K562 (cell line): ENCODE results near the gene SORCS1. TPM values are rescaled to one million over a fixed set of nuclear protein-coding genes. Genes with fewer than 3 reads are reported as not detected.

Experiments used
- ATAC-seq: fragments of 200-7000 bp; cut with Tn5 transposase; 3 replicates; pipeline ENCODE4 v1.9.1; 2020; ENCODE audit warnings: moderate library complexity
- BruUV-seq: library from RNA; stranded (reverse); fragments of 400-500 nt; replicated peaks from 2 replicates; lab custom pipeline; 2021; lab: Mats Ljungman, UMichigan
- CTCF ChIA-PET: fragments of 300-600 bp; formaldehyde crosslinking; extraction: SDS; loops from one replicate; lab custom pipeline; 2021; ENCODE audit warnings: low intra/inter-chr PET ratio; lab: Yijun Ruan, JAX
- POLR2A ChIA-PET: fragments of 300-600, 350-650 bp; sonication (Branson Sonifier 250); formaldehyde crosslinking; extraction: SDS; loops from one replicate; lab custom pipeline; 2021; ENCODE audit warnings: antibody characterized with exemption, inconsistent platforms; lab: Yijun Ruan, JAX
- DNase-seq, 4 experiments: peaks; one replicate each; pipeline versions ENCODE4 v3.0.0 to v3.0.0-alpha.2; 2011 to 2018; ENCODE audit warnings: low spot score in 3 of 4, mixed read lengths in 3 of 4; ENCODE audit errors: extremely low read depth in 1 of 4
- FAIRE-seq: peaks from 2 replicates; lab custom pipeline; 2011; peaks lifted over from hg19 to GRCh38; lab: Jason Lieb, UNC
- H2AFZ ChIP-seq: 2 replicates; pipeline ENCODE4 v1.6.0; 2011; ENCODE audit warnings: low read depth, low read length, control low read depth, inconsistent platforms
- H3K27ac ChIP-seq: fragments of 200-600 bp; 3 replicates; pipeline ENCODE4 v1.8.0; 2011; ENCODE audit warnings: low read depth, mild to moderate bottlenecking, control low read depth, inconsistent platforms, low read length, moderate library complexity, mixed read lengths; ENCODE audit errors: extremely low read depth
- H3K27me3 ChIP-seq, 2 experiments: fragments of 300-600 bp in 1 of 2; 2 replicates in 1 of 2; 3 replicates in 1 of 2; pipeline versions ENCODE4 v1.6.0 to v1.8.0; 2011; ENCODE audit warnings: inconsistent platforms in 2 of 2, low read length in 2 of 2, mild to moderate bottlenecking in 1 of 2, mixed read lengths in 1 of 2, moderate library complexity in 1 of 2; ENCODE audit not compliant: control insufficient read depth in 2 of 2, insufficient read depth in 2 of 2
- H3K36me3 ChIP-seq: fragments of 300-600 bp; 3 replicates; pipeline ENCODE4 v1.8.0; 2011; ENCODE audit warnings: mild to moderate bottlenecking, low read length, inconsistent platforms; ENCODE audit not compliant: control insufficient read depth, insufficient read depth
- H3K4me1 ChIP-seq, 2 experiments: fragments of 200-600 bp in 1 of 2; replicated peaks in 1 of 2; 2 replicates in 1 of 2; 3 replicates in 1 of 2; pipeline versions ENCODE4 v1.5.1 to v1.8.0; 2011; ENCODE audit warnings: inconsistent platforms in 2 of 2, low read length in 2 of 2, mild to moderate bottlenecking in 1 of 2, mixed read lengths in 1 of 2, moderate library complexity in 1 of 2; ENCODE audit not compliant: control insufficient read depth in 2 of 2, insufficient read depth in 2 of 2
- H3K4me2 ChIP-seq: 2 replicates; pipeline ENCODE4 v1.6.1; 2011; ENCODE audit warnings: low read length, control low read depth, inconsistent platforms, mixed read lengths; ENCODE audit not compliant: insufficient read depth
- H3K4me3 ChIP-seq: fragments of 200-600 bp; sonication (generic), shearing (Covaris generic); 2 replicates; pipeline ENCODE4 v1.5.1; 2016; ENCODE audit warnings: control low read depth, inconsistent platforms
- H3K79me2 ChIP-seq: fragments of 200-600 bp; 3 replicates; pipeline ENCODE4 v1.8.0; 2011; ENCODE audit warnings: low read length, inconsistent platforms; ENCODE audit not compliant: control insufficient read depth, insufficient read depth
- H3K9ac ChIP-seq, 2 experiments: 2 replicates each; pipeline versions ENCODE4 v1.6.0 to v1.6.1; 2011; ENCODE audit warnings: low read depth in 2 of 2, low read length in 2 of 2, control low read depth in 1 of 2, inconsistent platforms in 1 of 2, mild to moderate bottlenecking in 1 of 2, mixed read lengths in 1 of 2; ENCODE audit not compliant: insufficient read depth in 1 of 2
- H3K9me1 ChIP-seq: one replicate; pipeline ENCODE4 v1.6.0; 2011; ENCODE audit warnings: inconsistent platforms, mild to moderate bottlenecking, low read length, moderate library complexity; ENCODE audit not compliant: control insufficient read depth, insufficient read depth
- H3K9me3 ChIP-seq: replicated peaks from 2 replicates; pipeline ENCODE4 v1.5.1; 2011; ENCODE audit warnings: low read depth, low read length, inconsistent platforms; ENCODE audit not compliant: control insufficient read depth, insufficient read depth
- H4K20me1 ChIP-seq: replicated peaks from 2 replicates; pipeline ENCODE4 v1.6.1; 2011; ENCODE audit warnings: low read length, inconsistent platforms, mixed read lengths; ENCODE audit not compliant: control insufficient read depth, insufficient read depth
- HNRNPK ChIP-seq: fragments of 200-400 bp; formaldehyde crosslinking; IDR thresholded peaks from one replicate; pipeline ENCODE4 v1.6.1; 2018; ENCODE audit warnings: mild to moderate bottlenecking, low read depth, low read length; ENCODE audit not compliant: poor library complexity, severe bottlenecking
- ZBTB33 ChIP-seq: sonication (generic); formaldehyde crosslinking; IDR thresholded peaks from 2 replicates; pipeline ENCODE4 v1.8.1; 2023; ENCODE audit warnings: mild to moderate bottlenecking, missing genetic modification reagents
- ZNF175 ChIP-seq: fragments of 200-800 bp; sonication (Bioruptor generic); IDR thresholded peaks from 2 replicates; pipeline ENCODE4 v1.6.1; 2016; ENCODE audit warnings: low read depth, mild to moderate bottlenecking, missing genetic modification characterization, missing compliant biosample characterization
- ZNF3 ChIP-seq: fragments of 250-450 bp; sonication (Bioruptor Pico); IDR thresholded peaks from 2 replicates; pipeline ENCODE4 v1.5.0; 2021; ENCODE audit warnings: mild to moderate bottlenecking, moderate library complexity
- ZNF740 ChIP-seq, 3 experiments: fragments of 200-800 bp in 1 of 3; sonication (Bioruptor generic) in 1 of 3; sonication (generic) in 1 of 3; formaldehyde crosslinking in 1 of 3; IDR thresholded peaks; 2 replicates each; pipeline versions ENCODE4 v1.6.1 to v1.8.0; 2016 to 2022; ENCODE audit warnings: mild to moderate bottlenecking in 2 of 3, missing compliant biosample characterization in 2 of 3, missing genetic modification characterization in 2 of 3, missing genetic modification reagents in 1 of 3
- WGBS: fragments of 100-300 bp; shearing (Covaris generic); methylation state at CpG from one replicate; pipeline ENCODE4 v1.1.6; 2016; ENCODE audit warnings: low coverage, mixed read lengths; ENCODE audit not compliant: insufficient coverage; ENCODE audit errors: missing lambda C conversion rate; 5-methylcytosine and 5-hydroxymethylcytosine counted together
- in situ Hi-C: fragments of 300-500 bp; cut with MboI; formaldehyde crosslinking; loops from 4 replicates; pipeline ENCODE4 v1.15.0; 2018; ENCODE audit warnings: inconsistent platforms, mixed read lengths
- intact Hi-C: fragments of 100-400 bp; cut with micrococcal nuclease; formaldehyde crosslinking; loops from 2 replicates; pipeline ENCODE4 v1.14.2; 2022
- polyA plus RNA-seq, 8 experiments: library from polyadenylated mRNA; depleted of rRNA in 4 of 8; stranded (reverse) in 5 of 8; unstranded in 3 of 8; fragments of >200 nt; fragmentation: Nextera tagmentation in 2 of 8; fragmentation: Illumina TruSeq in 1 of 8; extraction: Ambion mirVana in 2 of 8; extraction: Trizol in 1 of 8; gene quantifications; 2 replicates each; pipeline versions ENCODE4 v1.2.1 to v1.2.3, GENCODE V29; 2011 to 2014; ENCODE audit warnings: inconsistent platforms in 1 of 8, missing spikeins in 1 of 8
- total RNA-seq, 7 experiments: library from RNA; depleted of rRNA in 6 of 7; stranded (reverse); fragments of >200 nt in 6 of 7; fragmentation: Illumina TruSeq in 2 of 7; extraction: Trizol in 2 of 7; gene quantifications; 2 replicates each; pipeline versions ENCODE4 v1.2.1 to v1.2.3, GENCODE V29; 2011 to 2021; ENCODE audit warnings: low replicate concordance in 1 of 7
- TF ChIP-seq, protein P1 (sequence below): fragments of 450-650 bp; IDR thresholded peaks from 2 replicates; pipeline ENCODE4 v1.6.1; 2017; ENCODE audit warnings: antibody characterized with exemption, mild to moderate bottlenecking
- TF ChIP-seq, protein P2 (sequence below): fragments of 250-450 bp; sonication (Bioruptor Pico); IDR thresholded peaks from 2 replicates; pipeline ENCODE4 v1.5.0; 2022; ENCODE audit warnings: mild to moderate bottlenecking
- TF ChIP-seq, protein P3 (sequence below): fragments of 450-650 bp; IDR thresholded peaks from 2 replicates; pipeline ENCODE4 v1.6.1; 2016; ENCODE audit warnings: antibody characterized with exemption

Gene SORCS1
- total and polyA plus RNA-seq, 9 of the 15 experiments (the other 6 are each of a cell fraction or from before 2014, with no cell fraction given), result 1.5 to 3.9 (median 2.7) TPM

DNA sequence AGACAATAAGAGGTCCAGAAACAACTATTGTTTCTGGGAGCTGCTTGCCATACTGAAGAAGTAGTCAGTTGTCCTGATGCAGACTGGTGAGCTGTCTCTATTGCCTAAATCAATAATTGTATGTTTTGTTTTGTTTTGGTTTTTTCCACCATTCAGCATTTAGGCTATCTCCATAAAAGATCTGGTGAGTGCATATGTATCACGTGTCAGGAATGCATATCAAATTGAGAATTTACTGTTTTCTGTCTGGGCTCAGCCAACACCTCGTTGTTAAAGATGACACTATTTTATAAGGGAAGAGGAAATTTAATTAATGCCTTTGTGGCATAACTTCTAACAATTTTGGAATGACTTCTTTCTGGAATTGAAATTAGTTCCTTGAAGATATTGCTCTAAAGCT, 66.2 kb downstream of the SORCS1 start:
- intact Hi-C loops (no loop called here), in situ Hi-C loops (no loop called here)
- no peak overlapping the region for H3K27ac ChIP-seq
- ChIA-PET POLR2A (no interaction called here), CTCF (no interaction called here)
- WGBS, result 18% methylated on average over 2 of the region's 2 CpGs
- H3K79me2 ChIP-seq, result no peaks in the 10 kb centered on the region
- H3K4me3 ChIP-seq, result no peak overlapping the region
- no TSS peak for BruUV-seq
- H3K36me3 ChIP-seq, result no peaks in the 10 kb centered on the region
- no peaks in the 10 kb centered on the region for H3K9me3 ChIP-seq
- DNase-seq (no peak), FAIRE-seq (no peak), ATAC-seq (no peak)
- H2AFZ ChIP-seq, result no peak overlapping the region
- H3K27me3 ChIP-seq, result no peaks in the 10 kb centered on the region
- no peak overlapping the region for H3K4me2 ChIP-seq
- H3K9ac ChIP-seq, result no peak overlapping the region
- no peaks in the 10 kb centered on the region for H3K9me1 ChIP-seq
- H3K4me1 ChIP-seq, result no peaks in the 10 kb centered on the region
- no peaks in the 10 kb centered on the region for H4K20me1 ChIP-seq
- TF ChIP-seq ZNF740 (CRISPR knock-in tag; IDR thresholded peaks at IDR 0.05), result no peak
- no peak for TF ChIP-seq ZNF740 (tag; IDR thresholded peaks at IDR 0.05)
- no peak for TF ChIP-seq ZNF175 (CRISPR knock-in tag)
- no peak for TF ChIP-seq HNRNPK
- TF ChIP-seq, protein P1, sequence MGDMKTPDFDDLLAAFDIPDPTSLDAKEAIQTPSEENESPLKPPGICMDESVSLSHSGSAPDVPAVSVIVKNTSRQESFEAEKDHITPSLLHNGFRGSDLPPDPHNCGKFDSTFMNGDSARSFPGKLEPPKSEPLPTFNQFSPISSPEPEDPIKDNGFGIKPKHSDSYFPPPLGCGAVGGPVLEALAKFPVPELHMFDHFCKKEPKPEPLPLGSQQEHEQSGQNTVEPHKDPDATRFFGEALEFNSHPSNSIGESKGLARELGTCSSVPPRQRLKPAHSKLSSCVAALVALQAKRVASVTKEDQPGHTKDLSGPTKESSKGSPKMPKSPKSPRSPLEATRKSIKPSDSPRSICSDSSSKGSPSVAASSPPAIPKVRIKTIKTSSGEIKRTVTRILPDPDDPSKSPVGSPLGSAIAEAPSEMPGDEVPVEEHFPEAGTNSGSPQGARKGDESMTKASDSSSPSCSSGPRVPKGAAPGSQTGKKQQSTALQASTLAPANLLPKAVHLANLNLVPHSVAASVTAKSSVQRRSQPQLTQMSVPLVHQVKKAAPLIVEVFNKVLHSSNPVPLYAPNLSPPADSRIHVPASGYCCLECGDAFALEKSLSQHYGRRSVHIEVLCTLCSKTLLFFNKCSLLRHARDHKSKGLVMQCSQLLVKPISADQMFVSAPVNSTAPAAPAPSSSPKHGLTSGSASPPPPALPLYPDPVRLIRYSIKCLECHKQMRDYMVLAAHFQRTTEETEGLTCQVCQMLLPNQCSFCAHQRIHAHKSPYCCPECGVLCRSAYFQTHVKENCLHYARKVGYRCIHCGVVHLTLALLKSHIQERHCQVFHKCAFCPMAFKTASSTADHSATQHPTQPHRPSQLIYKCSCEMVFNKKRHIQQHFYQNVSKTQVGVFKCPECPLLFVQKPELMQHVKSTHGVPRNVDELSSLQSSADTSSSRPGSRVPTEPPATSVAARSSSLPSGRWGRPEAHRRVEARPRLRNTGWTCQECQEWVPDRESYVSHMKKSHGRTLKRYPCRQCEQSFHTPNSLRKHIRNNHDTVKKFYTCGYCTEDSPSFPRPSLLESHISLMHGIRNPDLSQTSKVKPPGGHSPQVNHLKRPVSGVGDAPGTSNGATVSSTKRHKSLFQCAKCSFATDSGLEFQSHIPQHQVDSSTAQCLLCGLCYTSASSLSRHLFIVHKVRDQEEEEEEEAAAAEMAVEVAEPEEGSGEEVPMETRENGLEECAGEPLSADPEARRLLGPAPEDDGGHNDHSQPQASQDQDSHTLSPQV, result no peak
- TF ChIP-seq ZNF3, result no peak
- TF ChIP-seq, protein P2, sequence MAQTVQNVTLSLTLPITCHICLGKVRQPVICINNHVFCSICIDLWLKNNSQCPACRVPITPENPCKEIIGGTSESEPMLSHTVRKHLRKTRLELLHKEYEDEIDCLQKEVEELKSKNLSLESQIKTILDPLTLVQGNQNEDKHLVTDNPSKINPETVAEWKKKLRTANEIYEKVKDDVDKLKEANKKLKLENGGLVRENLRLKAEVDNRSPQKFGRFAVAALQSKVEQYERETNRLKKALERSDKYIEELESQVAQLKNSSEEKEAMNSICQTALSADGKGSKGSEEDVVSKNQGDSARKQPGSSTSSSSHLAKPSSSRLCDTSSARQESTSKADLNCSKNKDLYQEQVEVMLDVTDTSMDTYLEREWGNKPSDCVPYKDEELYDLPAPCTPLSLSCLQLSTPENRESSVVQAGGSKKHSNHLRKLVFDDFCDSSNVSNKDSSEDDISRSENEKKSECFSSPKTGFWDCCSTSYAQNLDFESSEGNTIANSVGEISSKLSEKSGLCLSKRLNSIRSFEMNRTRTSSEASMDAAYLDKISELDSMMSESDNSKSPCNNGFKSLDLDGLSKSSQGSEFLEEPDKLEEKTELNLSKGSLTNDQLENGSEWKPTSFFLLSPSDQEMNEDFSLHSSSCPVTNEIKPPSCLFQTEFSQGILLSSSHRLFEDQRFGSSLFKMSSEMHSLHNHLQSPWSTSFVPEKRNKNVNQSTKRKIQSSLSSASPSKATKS (CRISPR knock-in tag), result no peak
- TF ChIP-seq ZBTB33 (CRISPR knock-in tag), result no peak
- TF ChIP-seq, protein P3, sequence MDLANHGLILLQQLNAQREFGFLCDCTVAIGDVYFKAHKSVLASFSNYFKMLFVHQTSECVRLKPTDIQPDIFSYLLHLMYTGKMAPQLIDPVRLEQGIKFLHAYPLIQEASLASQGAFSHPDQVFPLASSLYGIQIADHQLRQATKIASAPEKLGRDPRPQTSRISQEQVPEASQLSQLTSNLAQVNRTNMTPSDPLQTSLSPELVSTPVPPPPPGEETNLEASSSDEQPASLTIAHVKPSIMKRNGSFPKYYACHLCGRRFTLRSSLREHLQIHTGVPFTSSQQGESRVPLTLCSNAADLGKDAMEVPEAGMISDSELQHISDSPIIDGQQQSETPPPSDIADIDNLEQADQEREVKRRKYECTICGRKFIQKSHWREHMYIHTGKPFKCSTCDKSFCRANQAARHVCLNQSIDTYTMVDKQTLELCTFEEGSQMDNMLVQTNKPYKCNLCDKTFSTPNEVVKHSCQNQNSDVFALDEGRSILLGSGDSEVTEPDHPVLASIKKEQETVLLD, result no peak
